Fibroblast of peridontal ligament (primary cell): ENCODE measurements around the gene AATK.

Experiments
- DNase-seq: peaks from one replicate; pipeline ENCODE4 v3.0.0-alpha.2; 2010; ENCODE audit errors: extremely low read depth

The AATK gene

GRCh38 chr17:81071761-81072741 lies 94.0 kb downstream of the AATK start:
- DNase-seq, result no peak

GRCh38 chr17:81070541-81071246 lies 95.3 kb downstream of the AATK start:
- no peak for DNase-seq

GRCh38 chr17:81069135-81069645 lies 96.8 kb downstream of the AATK start:
- DNase-seq, result no peak

- DNase-seq, result no peak
Measured at GRCh38 chr17:81068411-81069134, 97.4 kb downstream of the AATK start.

GRCh38 chr17:81067391-81067811 lies 98.6 kb downstream of the AATK start:
- DNase-seq, result no peak
